Measurements from ENCODE around the gene ZNF784. TPM values are rescaled to one million over a fixed set of nuclear protein-coding genes. Genes with fewer than 3 reads are reported as not detected.

The ZNF784 gene
- total and polyA plus RNA-seq, 9 of the 15 experiments (the other 6 are each of a cell fraction or from before 2014, with no cell fraction given), result 0.14 to 6.1 (median 2.1) TPM

- TF ChIP-seq ZBTB40 (IDR thresholded peaks at IDR 0.05), result 0 out of 2 replicates have a peak, but pooled peaks have one; percentile 16
- no peak for TF ChIP-seq ZBTB40 (CRISPR knock-in tag; IDR thresholded peaks at IDR 0.05)
- peak; percentile 28; the same call in 1 of the 2 replicates for TF ChIP-seq DPF2 (IDR thresholded peaks at IDR 0.05)
- no peak for TF ChIP-seq SRF (CRISPR knock-in tag; IDR thresholded peaks at IDR 0.05)
- no peak for TF ChIP-seq MYNN (IDR thresholded peaks at IDR 0.05)
- TF ChIP-seq MYNN (CRISPR knock-in tag; IDR thresholded peaks at IDR 0.05), result no peak
- TF ChIP-seq ZZZ3 (IDR thresholded peaks at IDR 0.05), result no peak
- no peak for TF ChIP-seq CHD4 (IDR thresholded peaks at IDR 0.05; ENCODE audit: insufficient read depth, insufficient replicate concordance, low read depth, low read length, poor library complexity, severe bottlenecking)
- TF ChIP-seq PHB2 (IDR thresholded peaks at IDR 0.05; ENCODE audit: low read depth), result 0 out of 2 replicates have a peak, but pooled peaks have one; percentile 14
- TF ChIP-seq BRF1 (IDR thresholded peaks at IDR 0.05; ENCODE audit: borderline replicate concordance, extremely low read depth, insufficient read length), result no peak
- no peak for TF ChIP-seq ZBTB43 (CRISPR knock-in tag; IDR thresholded peaks at IDR 0.05)
- no peak for TF ChIP-seq GTF2F1 (IDR thresholded peaks at IDR 0.05; ENCODE audit: low read depth, low read length)
- no peak for TF ChIP-seq HDAC6 (IDR thresholded peaks at IDR 0.05; ENCODE audit: low read depth, low read length)
- no peak for TF ChIP-seq ADNP (tag; IDR thresholded peaks at IDR 0.05)
- TF ChIP-seq ELF4 (CRISPR knock-in tag; IDR thresholded peaks at IDR 0.05), result 0 out of 2 replicates have a peak, but pooled peaks have one; percentile 11
- no peak for TF ChIP-seq ZNF764 (CRISPR knock-in tag; IDR thresholded peaks at IDR 0.05; ENCODE audit: low read depth)
- TF ChIP-seq KAT7 (CRISPR knock-in tag; IDR thresholded peaks at IDR 0.05; ENCODE audit: borderline replicate concordance), result no peak
These were observed 44.4 kb downstream of the ZNF784 start (continued) for GRCh38 chr19:55579766-55580621.

All from K562 (cell line).